GM06990 (cell line): ENCODE data around the gene TPST1.

Experiments
- DNase-seq: peaks from one replicate; pipeline ENCODE4 v3.0.0-alpha.2; 2011; ENCODE audit not compliant: insufficient read length; ENCODE audit errors: extremely low read depth
- H3K27me3 ChIP-seq: replicated peaks from 2 replicates; pipeline ENCODE4 v1.6.0; 2011; ENCODE audit warnings: low read length; ENCODE audit not compliant: control insufficient read depth, insufficient read depth
- H3K36me3 ChIP-seq: 2 replicates; pipeline ENCODE4 v1.5.1; 2011; ENCODE audit warnings: low read length; ENCODE audit not compliant: control insufficient read depth, insufficient read depth
- H3K4me3 ChIP-seq: replicated peaks from 2 replicates; pipeline ENCODE4 v1.5.1; 2011; ENCODE audit warnings: low read depth, mild to moderate bottlenecking, control low read depth, low read length
- CTCF ChIP-seq: IDR thresholded peaks from 2 replicates; pipeline ENCODE4 v1.5.1; 2011; ENCODE audit warnings: low read length, control low read depth, mild to moderate bottlenecking, inconsistent platforms; ENCODE audit not compliant: insufficient read depth, poor library complexity, severe bottlenecking

TPST1 gene

DNA sequence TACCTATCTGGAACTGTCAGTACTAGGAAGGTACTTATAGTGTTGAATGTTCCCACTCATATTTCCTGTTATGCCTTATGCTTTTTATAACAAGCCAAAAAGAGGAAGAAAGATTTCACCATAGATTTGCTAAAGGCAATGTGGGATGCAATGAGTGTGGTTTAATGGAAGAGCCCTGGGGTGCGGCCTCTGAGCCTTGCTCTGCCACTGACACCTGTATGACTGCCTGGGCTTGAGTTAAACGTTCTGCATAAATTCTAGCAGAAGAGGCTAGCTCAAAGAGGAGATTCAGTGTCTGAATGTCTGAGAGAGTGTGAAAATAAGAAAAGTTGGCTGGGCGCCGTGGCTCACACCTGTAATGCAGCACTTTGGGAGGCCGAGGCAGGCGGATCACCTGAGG lies 143.8 kb downstream of the TPST1 start:
- TF ChIP-seq CTCF: no peak
- no peak overlapping the region for H3K4me3 ChIP-seq

GRCh38 chr7:66352071-66352470 lies 146.9 kb downstream of the TPST1 start:
- DNase-seq: no peak
- H3K4me3 ChIP-seq: no peak overlapping the region
- TF ChIP-seq CTCF: no peak

More for the DNA sequence above, 143.8 kb downstream of the TPST1 start:
- Histone ChIP-seq H3K36me3 (no peaks in the 10 kb centered on the region), H3K27me3 (no peaks in the 10 kb centered on the region)
- no peak for DNase-seq

DNA sequence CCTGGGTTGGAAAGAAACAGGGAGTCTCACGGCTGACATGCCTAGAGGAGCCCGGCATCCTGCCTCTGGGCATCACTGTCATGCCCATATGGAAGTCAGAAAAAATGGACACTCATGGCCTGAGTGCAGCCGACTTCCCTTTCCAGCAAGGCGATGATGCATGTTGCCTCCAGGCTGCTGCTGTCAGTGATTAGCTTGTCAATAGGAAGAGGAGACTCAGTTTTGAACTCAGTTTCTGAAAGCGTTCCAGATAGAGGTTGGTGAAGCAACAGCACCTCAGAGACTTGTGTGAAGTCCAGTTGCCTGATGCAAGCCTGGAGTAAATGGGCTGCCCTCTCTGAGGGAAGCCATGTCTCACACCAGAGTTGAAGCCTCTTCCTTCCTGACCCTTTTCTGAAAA lies 148.4 kb downstream of the TPST1 start:
- Histone ChIP-seq H3K27me3 (no peaks in the 10 kb centered on the region), H3K36me3 (no peaks in the 10 kb centered on the region), H3K4me3 (no peak overlapping the region)
- no peak for TF ChIP-seq CTCF
- DNase-seq: no peak

More at GRCh38 chr7:66352071-66352470, 146.9 kb downstream of the TPST1 start:
- Histone ChIP-seq H3K27me3 (no peaks in the 10 kb centered on the region), H3K36me3 (no peaks in the 10 kb centered on the region)

DNA sequence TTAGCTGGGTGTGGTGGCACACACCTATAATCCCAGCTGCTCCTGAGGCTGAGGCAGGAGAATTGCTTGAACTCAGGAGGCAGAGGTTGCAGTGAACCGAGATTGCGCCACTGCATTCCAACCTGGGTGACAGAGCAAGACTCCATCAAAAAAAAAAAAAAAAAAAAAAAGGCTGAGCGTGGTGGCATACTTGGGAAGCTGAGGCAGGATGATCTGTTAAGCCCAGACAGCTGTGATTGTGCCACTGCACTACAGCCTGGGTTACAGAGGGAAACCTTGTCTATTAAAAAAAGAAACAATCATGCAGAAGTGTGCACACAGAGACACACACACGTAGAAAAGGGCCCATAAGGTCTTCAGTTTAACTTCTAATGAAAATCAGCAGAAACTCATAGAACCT lies 150.6 kb downstream of the TPST1 start:
- no peak for TF ChIP-seq CTCF
- H3K36me3 ChIP-seq: no peaks in the 10 kb centered on the region
- H3K4me3 ChIP-seq: no peak overlapping the region
- H3K27me3 ChIP-seq: no peaks in the 10 kb centered on the region
- DNase-seq: no peak

DNA sequence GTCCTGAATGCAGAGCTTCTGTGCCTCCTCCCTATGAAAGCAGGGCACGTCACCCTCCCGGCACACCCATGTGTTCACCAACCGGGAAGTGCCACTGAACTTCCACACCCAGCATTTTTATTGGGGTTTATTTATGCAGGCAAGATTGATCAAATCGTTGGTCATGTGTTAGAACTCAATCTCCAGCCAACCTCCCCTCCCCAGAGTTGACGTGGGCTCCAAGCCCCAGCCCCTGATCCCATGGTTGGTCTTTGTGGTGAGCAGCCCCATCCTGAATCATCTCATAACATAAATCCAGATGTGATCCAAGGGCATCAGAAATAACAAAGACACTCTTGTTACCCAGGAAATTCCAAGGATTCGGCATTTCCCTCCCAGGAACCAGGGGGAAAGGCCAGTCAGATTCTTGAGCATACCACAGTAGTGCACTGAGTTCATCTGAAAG lies 151.2 kb downstream of the TPST1 start:
- no peak for DNase-seq
- Histone ChIP-seq H3K4me3 (no peak overlapping the region), H3K36me3 (no peaks in the 10 kb centered on the region), H3K27me3 (no peaks in the 10 kb centered on the region)
- no peak for TF ChIP-seq CTCF

DNA sequence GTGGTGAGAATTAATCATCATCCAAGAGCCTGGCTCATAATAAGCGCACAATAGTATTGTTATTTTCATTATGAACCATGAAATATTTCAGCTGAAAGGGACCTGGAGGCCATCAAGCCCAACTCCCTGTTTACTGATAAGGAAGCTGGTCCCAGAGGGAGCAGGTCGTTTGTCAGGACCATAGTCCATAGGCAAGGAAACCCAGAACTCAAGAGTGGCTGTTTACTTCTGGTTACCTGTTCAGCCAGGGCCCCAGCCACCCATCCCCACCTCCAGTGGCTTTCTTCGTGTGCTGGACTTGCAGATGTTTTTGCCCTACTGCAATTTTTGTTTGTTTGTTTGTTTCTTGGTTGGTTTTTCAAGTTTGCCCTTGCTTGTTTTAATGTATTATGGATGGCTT lies 152.0 kb downstream of the TPST1 start:
- H3K4me3 ChIP-seq: no peak overlapping the region

More for the DNA sequence above, 152.0 kb downstream of the TPST1 start:
- H3K36me3 ChIP-seq: no peaks in the 10 kb centered on the region
- no peak for DNase-seq
- no peak for TF ChIP-seq CTCF
- no peaks in the 10 kb centered on the region for H3K27me3 ChIP-seq
